Neural cell (in vitro differentiated cells): Measurements from ENCODE around the gene PINLYP. TPM values are rescaled to one million over a fixed set of nuclear protein-coding genes. Genes with fewer than 3 reads are reported as not detected.

Experiments
- H2AFZ ChIP-seq: fragments of 200-600, 300-800 bp; sonication (generic), shearing (Covaris generic); 2 replicates; pipeline ENCODE4 v1.6.0; 2014; ENCODE audit warnings: low read depth, mild to moderate bottlenecking, antibody characterized with exemption, low read length, moderate library complexity
- H3F3A ChIP-seq: fragments of 200-600 bp; shearing (Covaris generic); 2 replicates; pipeline ENCODE4 v1.6.1; 2016; ENCODE audit warnings: mild to moderate bottlenecking, moderate library complexity, mixed read lengths, antibody characterized with exemption, low read length; ENCODE audit not compliant: insufficient read depth, poor library complexity, severe bottlenecking
- H3K27ac ChIP-seq: fragments of 200-600, 300-800 bp; sonication (generic), shearing (Covaris generic); 2 replicates; pipeline ENCODE4 v1.5.1; 2014; ENCODE audit warnings: mild to moderate bottlenecking, low read length, moderate library complexity
- H3K27me3 ChIP-seq: fragments of 300-800, 200-600 bp; sonication (generic), shearing (Covaris generic); 2 replicates; pipeline ENCODE4 v1.6.0; 2014; ENCODE audit warnings: mild to moderate bottlenecking, low read depth, low read length, moderate library complexity; ENCODE audit not compliant: insufficient read depth
- H3K36me3 ChIP-seq: fragments of 300-800, 200-600 bp; sonication (generic), shearing (Covaris generic); 2 replicates; pipeline ENCODE4 v1.5.1; 2014; ENCODE audit warnings: mild to moderate bottlenecking, antibody characterized with exemption, low read length, moderate library complexity; ENCODE audit not compliant: insufficient read depth
- H3K4me2 ChIP-seq: fragments of 300-800, 200-600 bp; sonication (generic), shearing (Covaris generic); 2 replicates; pipeline ENCODE4 v1.6.0; 2014; ENCODE audit warnings: mild to moderate bottlenecking, low read length
- H3K4me3 ChIP-seq: fragments of 300-800, 200-600 bp; sonication (generic), shearing (Covaris generic); 2 replicates; pipeline ENCODE4 v1.5.1; 2014; ENCODE audit warnings: mild to moderate bottlenecking, low read length, moderate library complexity
- H3K79me2 ChIP-seq: fragments of 200-600 bp; shearing (Covaris generic); replicated peaks from 2 replicates; pipeline ENCODE4 v1.6.0; 2014; ENCODE audit warnings: mild to moderate bottlenecking, low read length, moderate library complexity; ENCODE audit not compliant: insufficient read depth
- H3K9ac ChIP-seq: fragments of 300-800, 200-600 bp; sonication (generic), shearing (Covaris generic); 2 replicates; pipeline ENCODE4 v1.6.1; 2016; ENCODE audit warnings: mild to moderate bottlenecking, low read length, mixed read lengths
- H3K9me2 ChIP-seq: fragments of 200-600 bp; shearing (Covaris generic); 2 replicates; pipeline ENCODE4 v1.6.1; 2016; ENCODE audit warnings: mild to moderate bottlenecking, low read length, mixed read lengths; ENCODE audit not compliant: insufficient read depth
- H3K9me3 ChIP-seq: fragments of 200-600, 300-800 bp; sonication (generic), shearing (Covaris generic); 2 replicates; pipeline ENCODE4 v1.6.1; 2016; ENCODE audit warnings: mild to moderate bottlenecking, mixed run types, low read length, moderate library complexity, mixed read lengths
- H4K20me1 ChIP-seq: fragments of 200-600 bp; shearing (Covaris generic); 2 replicates; pipeline ENCODE4 v1.6.1; 2016; ENCODE audit warnings: mild to moderate bottlenecking, mixed run types; ENCODE audit not compliant: insufficient read depth
- CTCF ChIP-seq: fragments of 450-650 bp; IDR thresholded peaks from 2 replicates; pipeline ENCODE4 v1.5.1; 2014; ENCODE audit warnings: antibody characterized with exemption, mild to moderate bottlenecking, moderate library complexity; ENCODE audit not compliant: poor library complexity, severe bottlenecking
- EP300 ChIP-seq: fragments of 450-650 bp; conservative IDR thresholded peaks from 2 replicates; pipeline ENCODE4 v1.6.1; 2014; ENCODE audit warnings: antibody characterized with exemption, mild to moderate bottlenecking, moderate library complexity; ENCODE audit not compliant: poor library complexity, severe bottlenecking
- EZH2 ChIP-seq: fragments of 200-600, 300-800 bp; shearing (Covaris generic), sonication (generic); IDR thresholded peaks from 2 replicates; pipeline ENCODE4 v1.6.1; 2014; ENCODE audit warnings: antibody characterized with exemption, low read length, borderline replicate concordance, mild to moderate bottlenecking; ENCODE audit not compliant: insufficient read depth, poor library complexity, severe bottlenecking
- MXI1 ChIP-seq: fragments of 450-650 bp; conservative IDR thresholded peaks from 2 replicates; pipeline ENCODE4 v1.6.1; 2014; ENCODE audit warnings: antibody characterized with exemption, mild to moderate bottlenecking; ENCODE audit not compliant: poor library complexity, severe bottlenecking
- POLR2AphosphoS5 ChIP-seq: IDR thresholded peaks from 2 replicates; pipeline ENCODE4 v1.6.1; 2012
- RAD21 ChIP-seq: fragments of 450-650 bp; conservative IDR thresholded peaks from 2 replicates; pipeline ENCODE4 v1.6.1; 2014; ENCODE audit warnings: antibody characterized with exemption, mild to moderate bottlenecking, moderate library complexity
- REST ChIP-seq: IDR thresholded peaks from 2 replicates; pipeline ENCODE4 v1.6.1; 2012; ENCODE audit warnings: borderline replicate concordance
- SMC3 ChIP-seq: fragments of 450-650 bp; conservative IDR thresholded peaks from 2 replicates; pipeline ENCODE4 v1.6.1; 2014; ENCODE audit warnings: antibody characterized with exemption, mild to moderate bottlenecking, moderate library complexity; ENCODE audit not compliant: poor library complexity
- TAF1 ChIP-seq: IDR thresholded peaks from 2 replicates; pipeline ENCODE4 v1.6.1; 2012; ENCODE audit warnings: low read depth
- polyA plus RNA-seq: library from polyadenylated mRNA; depleted of rRNA; stranded (reverse); fragments of >200 nt; gene quantifications from 2 replicates; pipeline ENCODE4 v1.2.3, GENCODE V29; 2014

Gene PINLYP
- polyA plus RNA-seq, 1 donor from 2014 or later = 1.9 TPM

- Histone ChIP-seq H3F3A (peaks cover 9% of the 10 kb centered on the region), H2AFZ (peak overlapping the region; percentile 77), H3K9ac (peak overlapping the region; percentile 97), H4K20me1 (no peaks in the 10 kb centered on the region), H3K9me3 (no peaks in the 10 kb centered on the region), H3K27ac (peak overlapping the region; percentile 99), H3K9me2 (no peaks in the 10 kb centered on the region), H3K4me2 (peak overlapping the region; percentile 92), H3K27me3 (no peaks in the 10 kb centered on the region), H3K79me2 (peaks cover 49% of the 10 kb centered on the region), H3K4me3 (peak overlapping the region; percentile 85), H3K36me3 (peaks cover 5% of the 10 kb centered on the region)
- TF ChIP-seq REST (peak; percentile 94), RAD21 (no peak), POLR2AphosphoS5 (no peak), MXI1 (no peak), EP300 (no peak)
Measured at GRCh38 chr19:43618921-43619261, 43.3 kb downstream of the PINLYP start.

GRCh38 chr19:43619262-43620060 lies 43.9 kb downstream of the PINLYP start, which contains the start of gene ZNF428:
Gene ZNF428 (minus strand): TSS chr19:43619629. CDS start chr19:43614304, 5,325 bp downstream.
- H4K20me1 ChIP-seq = no peaks in the 10 kb centered on the region
- TF ChIP-seq CTCF (peak; percentile 32), SMC3 (peak; percentile 50), EP300 (peak; percentile 77), RAD21 (no peak), TAF1 (peak; percentile 90), POLR2AphosphoS5 (peak; percentile 93), MXI1 (peak; percentile 73), REST (peak; percentile 54), EZH2 (no peak)
- peak within 1 kb of the TSS; percentile 92 for H3K4me2 ChIP-seq
- no peaks in the 10 kb centered on the region for H3K9me2 ChIP-seq
- no peaks in the 10 kb centered on the region for H3K36me3 ChIP-seq
- H3K27me3 ChIP-seq = no peaks in the 10 kb centered on the region
- H3K27ac ChIP-seq = peak within 1 kb of the TSS; percentile 99
- peak within 1 kb of the TSS; percentile 88 for H2AFZ ChIP-seq
- H3K9me3 ChIP-seq = no peaks in the 10 kb centered on the region
- H3K9ac ChIP-seq = peak within 1 kb of the TSS; percentile 97
- peaks cover 9% of the 10 kb centered on the region for H3F3A ChIP-seq
- peak within 1 kb of the TSS; percentile 85 for H3K4me3 ChIP-seq
- peaks cover 44% of the 10 kb centered on the region for H3K79me2 ChIP-seq
